ENCODE results near the gene RPRD1A. TPM values are rescaled to one million over a fixed set of nuclear protein-coding genes. Genes with fewer than 3 reads are reported as not detected.

The RPRD1A gene
- total RNA-seq, 1 donor from 2014 or later: 47.6 TPM

DNA sequence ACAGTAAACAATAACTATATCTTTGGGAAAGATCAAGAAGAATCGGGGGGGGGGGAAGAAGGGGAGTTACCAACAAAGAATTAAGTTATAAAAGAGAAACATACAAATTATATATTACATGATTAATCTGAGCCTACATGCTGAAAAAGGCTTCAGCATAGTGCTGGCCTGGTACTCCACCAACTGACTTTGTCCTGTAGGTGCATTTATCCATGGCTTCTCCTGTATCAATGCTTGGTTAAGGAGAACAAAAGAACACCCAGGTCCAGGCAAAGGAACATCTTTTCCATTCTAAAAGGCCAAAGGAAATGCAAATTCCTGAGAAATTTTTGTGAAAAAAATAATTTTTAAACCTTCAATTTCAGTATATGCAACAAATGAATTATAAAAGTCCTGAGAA lies 24.2 kb downstream of the RPRD1A start:
- CTCF ChIA-PET: no interaction called here
- ATAC-seq (ENCODE audit: low read depth): no peak
- POLR2A ChIA-PET: no interaction called here
- no peaks in the 10 kb centered on the region for H3K9me3 Mint-ChIP-seq
- intact Hi-C loops (cut with micrococcal nuclease): no loop called here
- H3K36me3 Mint-ChIP-seq (ENCODE audit: low read depth): peaks cover 31% of the 10 kb centered on the region
- TF ChIP-seq CTCF (IDR thresholded peaks at IDR 0.05): no peak
- no peak for DNase-seq
- H3K4me1 Mint-ChIP-seq: peaks cover 63% of the 10 kb centered on the region
- H3K27me3 Mint-ChIP-seq: no peaks in the 10 kb centered on the region
- no peak overlapping the region for H3K4me3 Mint-ChIP-seq
- H3K27ac Mint-ChIP-seq: no peak overlapping the region

GRCh38 chr18:36041146-36041545 lies 26.2 kb downstream of the RPRD1A start:
- ChIA-PET POLR2A (no interaction called here), CTCF (no interaction called here)
- DNase-seq: no peak
- intact Hi-C loops (cut with micrococcal nuclease): no loop called here
- Mint-ChIP-seq H3K36me3 (ENCODE audit: low read depth) (peaks cover 34% of the 10 kb centered on the region), H3K4me1 (peaks cover 54% of the 10 kb centered on the region), H3K9me3 (peaks cover 4% of the 10 kb centered on the region), H3K27me3 (no peaks in the 10 kb centered on the region), H3K4me3 (no peak overlapping the region), H3K27ac (no peak overlapping the region)
- no peak for TF ChIP-seq CTCF (IDR thresholded peaks at IDR 0.05)
- no peak for ATAC-seq (ENCODE audit: low read depth)

DNA sequence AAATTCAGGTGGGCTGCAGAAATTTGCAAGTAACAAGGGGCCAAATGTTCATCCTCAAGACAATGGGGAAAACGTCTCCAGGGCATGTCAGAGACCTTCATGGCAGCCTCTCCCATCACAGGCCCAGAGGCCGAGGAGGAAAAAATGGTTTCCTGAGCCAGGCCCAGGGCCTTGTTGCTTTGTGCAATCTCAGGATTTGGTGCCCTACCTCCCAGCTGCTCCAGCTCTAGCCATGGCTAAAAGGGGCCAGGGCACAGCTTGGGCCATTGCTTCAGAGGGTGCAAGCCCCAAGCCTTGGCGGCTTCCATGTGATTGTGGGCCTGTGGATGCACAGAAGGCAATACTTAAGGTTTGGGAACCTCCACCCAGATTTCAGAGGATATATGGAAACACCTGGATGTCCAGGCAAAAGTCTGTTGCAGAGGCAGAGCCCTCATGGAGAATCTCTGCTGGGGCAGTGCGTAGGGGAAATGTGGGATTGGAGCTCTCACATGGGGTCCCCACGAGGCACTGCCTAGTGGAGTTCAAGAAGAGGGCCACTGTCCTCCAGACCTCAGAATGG lies 29.2 kb downstream of the RPRD1A start:
- H3K4me1 Mint-ChIP-seq: peaks cover 58% of the 10 kb centered on the region
- intact Hi-C loops (cut with micrococcal nuclease): no loop called here
- POLR2A ChIA-PET: no interaction called here
- TF ChIP-seq CTCF (IDR thresholded peaks at IDR 0.05): no peak
- DNase-seq (no peak), ATAC-seq (ENCODE audit: low read depth) (no peak)
- CTCF ChIA-PET: no interaction called here
- H3K9me3 Mint-ChIP-seq: peaks cover 4% of the 10 kb centered on the region
- H3K4me3 Mint-ChIP-seq: no peak overlapping the region
- peaks cover 33% of the 10 kb centered on the region for H3K36me3 Mint-ChIP-seq (ENCODE audit: low read depth)
- H3K27ac Mint-ChIP-seq: no peak overlapping the region
- H3K27me3 Mint-ChIP-seq: no peaks in the 10 kb centered on the region

- POLR2A ChIA-PET: no interaction called here
- no peak overlapping the region for H3K27ac Mint-ChIP-seq
- H3K4me1 Mint-ChIP-seq: peaks cover 60% of the 10 kb centered on the region
- no peak overlapping the region for H3K4me3 Mint-ChIP-seq
- no peaks in the 10 kb centered on the region for H3K27me3 Mint-ChIP-seq
- ATAC-seq (ENCODE audit: low read depth) (no peak), DNase-seq (no peak)
- no peak for TF ChIP-seq CTCF (IDR thresholded peaks at IDR 0.05)
- intact Hi-C loops (cut with micrococcal nuclease): no loop called here
- CTCF ChIA-PET: no interaction called here
- H3K36me3 Mint-ChIP-seq (ENCODE audit: low read depth): peaks cover 41% of the 10 kb centered on the region
- H3K9me3 Mint-ChIP-seq: peaks cover 4% of the 10 kb centered on the region
These were observed 32.1 kb downstream of the RPRD1A start for GRCh38 chr18:36035253-36035652.

- POLR2A ChIA-PET: interaction anchor here (1.4 kb wide), 1 partner anchor 13 kb away, joined by 3 read pairs; no protein-coding TSS in a partner anchor
- no peak for DNase-seq
- Mint-ChIP-seq H3K9me3 (peaks cover 4% of the 10 kb centered on the region), H3K27ac (no peak overlapping the region), H3K36me3 (ENCODE audit: low read depth) (peaks cover 36% of the 10 kb centered on the region), H3K4me1 (peaks cover 58% of the 10 kb centered on the region), H3K4me3 (no peak overlapping the region), H3K27me3 (no peaks in the 10 kb centered on the region)
- no peak for TF ChIP-seq CTCF (IDR thresholded peaks at IDR 0.05)
- ATAC-seq (ENCODE audit: low read depth): no peak
- CTCF ChIA-PET: no interaction called here
- intact Hi-C loops (cut with micrococcal nuclease): loop anchor here (5.0 kb wide), 1 partner anchor 33 kb away; the partner anchor contains the start of gene RPRD1A
These were observed 33.0 kb downstream of the RPRD1A start for GRCh38 chr18:36034299-36034895.
